NCI-H1092 treated with DMSO at 0.1 percent for 48 hours (cell line): Measurements from ENCODE around the gene FAM227B.
"Not testable (repeated sequence)": the region's sequence is repeated elsewhere in the genome, so short reads cannot be mapped to it uniquely, and the experiment has no call there.

Source experiments
- DNase-seq: peaks from one replicate; lab custom pipeline; 2025; lab: John Stamatoyannopoulos, UW

FAM227B gene, protein sequence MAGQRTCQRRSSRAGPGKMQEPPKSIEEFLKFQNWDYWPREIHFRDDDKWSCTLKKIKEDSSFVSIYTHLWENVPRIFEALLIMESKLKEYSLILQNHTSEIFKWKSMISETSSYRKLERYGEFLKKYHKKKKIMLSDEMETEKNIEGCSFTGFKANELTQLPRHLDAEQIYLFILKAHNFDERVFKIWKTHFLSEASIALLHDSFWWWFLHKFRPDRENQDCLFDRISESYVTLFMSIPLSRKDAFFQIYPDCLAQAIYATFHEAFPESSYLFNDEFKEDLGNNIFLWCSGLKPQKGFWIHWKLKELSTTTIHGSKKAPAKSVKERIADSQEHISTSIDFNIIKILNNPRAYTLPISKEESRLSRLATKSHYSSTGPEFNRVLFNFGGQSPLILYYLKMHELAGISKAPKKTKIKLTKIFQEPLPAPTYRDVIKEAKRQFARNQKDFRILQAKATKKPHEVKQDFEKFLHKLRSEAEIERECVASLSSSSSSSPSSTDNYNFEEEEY

DNA sequence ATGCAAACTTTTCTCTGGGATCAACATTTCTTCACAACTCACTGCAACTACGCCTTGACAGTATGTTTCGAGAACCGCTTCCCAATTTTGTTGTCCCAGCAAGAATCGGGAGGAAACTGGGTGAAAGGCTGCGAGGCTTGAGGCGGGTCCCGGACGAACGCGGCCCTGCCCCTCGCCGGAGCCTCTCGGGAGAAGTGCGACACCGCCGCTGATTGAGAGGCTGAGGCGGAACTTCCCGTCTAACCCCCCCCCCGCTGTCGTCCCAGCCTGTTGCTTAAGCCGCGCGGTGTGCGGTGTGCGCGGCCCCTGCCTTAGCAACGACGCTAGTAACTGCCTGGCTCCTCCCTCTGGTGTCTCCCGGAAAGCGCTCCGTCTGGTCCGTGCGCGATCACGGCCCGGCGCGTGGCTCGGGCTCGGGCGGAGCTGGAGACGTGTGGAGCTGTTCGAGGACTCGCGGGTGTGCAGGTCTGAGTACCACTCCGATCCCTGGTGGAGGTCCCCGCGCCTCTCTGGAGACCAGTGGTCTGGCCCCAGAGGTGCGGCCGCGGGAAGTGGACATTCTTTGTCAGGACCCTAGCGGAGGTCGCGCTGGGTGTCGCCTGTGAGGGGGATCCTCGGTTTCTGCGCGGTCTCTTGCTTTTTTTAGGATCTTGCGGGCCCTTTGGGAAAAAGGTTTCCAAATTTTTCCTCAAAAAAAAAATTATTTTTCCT lies at the start of gene FAM227B, which contains the start of gene DTWD1:
Gene FAM227B (minus strand): TSS at position 161 of the 711 bp plus-strand sequence. CDS start 5,647 bp downstream, outside the sequence.
Gene DTWD1 (plus strand): TSS at position 391 of the 711 bp plus-strand sequence. CDS start 4,120 bp downstream, outside the sequence.
- peak; percentile 93 for DNase-seq

DNA sequence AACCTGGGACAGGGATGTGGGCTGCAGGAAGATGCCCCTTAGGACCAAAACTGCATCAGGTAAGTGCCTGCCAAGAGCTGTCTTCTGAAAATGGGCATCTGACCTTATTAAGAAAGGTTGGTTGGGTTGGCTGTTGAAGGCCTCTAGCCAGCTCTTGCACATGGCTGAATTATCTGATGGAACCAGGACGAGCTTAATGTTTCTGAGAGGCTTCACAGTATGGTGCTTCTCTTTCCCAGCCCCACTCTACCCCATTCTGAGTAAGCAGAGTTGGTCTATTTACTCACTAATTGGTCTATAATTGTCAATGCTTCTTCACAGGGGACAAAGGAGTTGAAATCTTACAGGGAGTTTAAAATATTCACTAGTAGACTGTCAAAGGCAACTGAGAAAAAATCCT lies 48.7 kb upstream of the FAM227B start:
- DNase-seq = no peak

DNA sequence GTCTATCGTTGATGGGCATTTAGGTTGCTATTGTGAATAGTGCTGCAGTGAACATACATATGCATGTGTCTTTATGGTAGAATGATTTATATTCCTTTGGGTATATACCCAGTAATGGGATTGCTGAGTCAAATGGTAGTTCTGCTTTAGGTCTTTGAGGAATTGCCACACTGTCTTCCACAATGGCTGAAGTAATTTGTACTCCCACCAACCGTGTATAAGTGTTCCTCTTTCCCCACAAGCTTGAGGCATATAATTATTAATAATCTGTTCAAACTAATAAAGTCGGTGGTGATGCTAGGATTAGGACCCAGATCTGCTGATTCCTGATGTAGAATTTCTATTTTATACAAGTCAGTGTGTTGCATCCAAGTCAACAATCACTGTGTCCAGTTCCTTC lies 45.9 kb upstream of the FAM227B start:
- DNase-seq = not testable (repeated sequence)

DNA sequence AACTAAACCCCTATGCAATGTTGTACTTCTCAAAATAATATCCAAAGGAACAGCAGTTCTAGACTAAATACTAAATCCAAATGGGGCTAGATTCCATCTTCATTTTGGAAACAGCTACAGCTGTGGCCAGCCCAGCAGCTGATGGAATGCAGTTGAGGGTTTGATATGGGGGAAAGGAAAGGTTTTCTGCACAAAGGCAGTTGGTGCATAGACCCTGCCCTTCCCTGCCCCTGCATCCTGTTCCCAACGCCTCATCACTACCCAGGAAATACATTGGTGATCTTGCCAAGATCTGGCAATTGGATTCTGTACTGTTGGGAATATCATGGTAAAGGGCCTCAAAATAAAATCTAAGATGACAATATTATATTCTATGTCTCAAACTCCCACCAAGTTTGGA lies 44.1 kb upstream of the FAM227B start:
- DNase-seq = no peak

DNA sequence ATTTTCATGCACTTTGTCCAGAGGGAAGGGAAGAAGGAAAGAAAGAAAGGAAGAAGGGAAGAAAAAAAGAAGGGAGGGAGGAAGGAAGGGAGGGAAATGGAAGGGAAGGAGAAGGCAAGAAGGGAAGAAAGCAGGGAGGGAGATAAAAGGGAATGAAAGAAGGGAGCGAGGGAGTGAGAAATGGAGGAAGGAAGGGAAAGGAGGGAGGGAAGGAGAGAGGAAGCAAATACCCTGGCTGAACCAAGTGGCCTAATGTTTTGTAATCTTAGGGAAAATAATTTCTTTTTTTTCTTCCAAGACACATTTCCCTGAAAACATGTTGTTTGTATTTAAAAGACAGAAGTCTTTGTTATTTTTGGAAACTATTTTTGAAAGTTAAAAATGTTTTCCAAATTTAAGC lies 36.1 kb upstream of the FAM227B start:
- no peak for DNase-seq

DNA sequence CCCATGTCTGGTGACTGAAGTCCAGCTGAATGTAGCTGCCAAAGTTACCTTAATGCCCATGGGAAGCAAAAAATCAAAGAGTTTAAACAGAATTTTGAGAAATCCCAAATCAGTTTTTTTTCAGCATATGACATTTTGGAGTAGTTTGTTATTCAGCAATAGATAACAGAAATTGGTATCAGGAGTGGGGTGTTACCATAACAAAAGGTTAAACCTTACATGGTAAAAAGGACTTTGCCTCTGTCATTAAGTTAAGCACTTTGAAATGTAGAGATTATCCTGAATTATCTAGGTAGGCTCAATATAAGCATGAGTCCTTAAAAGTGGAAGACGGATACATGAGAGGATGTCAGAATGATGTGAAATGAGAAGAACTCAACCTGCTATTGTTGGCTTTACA lies 32.3 kb upstream of the FAM227B start:
- no peak for DNase-seq

DNA sequence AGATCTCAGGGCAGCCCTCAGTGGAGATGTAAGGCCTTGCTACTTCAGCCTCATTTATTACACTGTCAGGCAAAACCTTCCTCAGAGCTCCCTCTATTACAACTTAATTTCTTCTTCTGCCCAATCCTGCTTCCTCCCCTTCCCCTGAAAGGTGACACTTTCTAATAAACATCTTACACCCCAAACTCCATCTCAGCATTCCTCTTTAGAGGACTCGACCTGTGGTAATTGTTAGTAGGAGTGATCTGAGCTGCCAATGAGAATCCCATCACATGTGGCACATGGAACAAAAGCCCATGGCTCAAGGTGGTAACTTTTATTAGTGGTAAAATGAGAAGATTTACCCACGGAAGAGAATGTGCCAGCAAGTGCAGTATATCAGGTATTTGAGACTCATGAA lies 30.1 kb upstream of the FAM227B start:
- no peak for DNase-seq

DNA sequence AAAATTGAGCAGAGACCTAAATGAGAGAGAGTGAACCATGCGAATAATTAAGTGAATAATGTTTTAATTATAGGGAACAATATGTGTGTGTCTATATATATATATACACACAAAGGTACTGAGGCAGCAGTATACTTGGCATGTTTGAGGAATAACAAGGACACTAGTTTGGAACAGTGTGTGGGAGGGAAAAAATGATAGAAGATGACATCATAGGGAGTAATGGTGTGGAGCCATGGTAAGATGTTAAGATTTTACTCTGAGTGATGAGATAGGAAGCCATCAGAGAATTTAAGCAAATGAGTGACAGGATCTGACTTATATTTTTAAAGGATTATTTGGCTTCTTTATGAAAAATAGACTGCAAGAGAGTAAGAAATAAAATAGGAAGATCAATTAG lies 29.4 kb upstream of the FAM227B start:
- DNase-seq = no peak

DNA sequence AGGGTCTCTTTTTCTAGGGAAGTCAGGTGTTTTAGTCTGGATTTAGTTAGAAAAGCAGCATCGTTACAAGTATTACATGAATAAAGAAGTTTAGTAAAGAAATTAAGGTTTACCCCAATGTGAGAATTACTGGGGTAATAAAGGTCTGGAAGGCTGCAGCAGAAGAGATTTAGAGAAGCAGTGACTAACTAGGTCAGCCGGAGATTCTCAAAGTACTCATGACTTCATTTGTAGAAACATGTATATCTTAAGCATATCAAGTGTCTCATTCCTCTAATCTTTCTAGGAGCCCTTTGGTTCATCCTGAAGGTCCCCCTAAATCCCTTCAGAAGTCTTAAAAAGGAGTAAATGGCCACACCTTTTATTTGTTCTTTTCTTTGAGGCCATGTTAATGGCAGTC lies 26.3 kb upstream of the FAM227B start:
- no peak for DNase-seq

DNA sequence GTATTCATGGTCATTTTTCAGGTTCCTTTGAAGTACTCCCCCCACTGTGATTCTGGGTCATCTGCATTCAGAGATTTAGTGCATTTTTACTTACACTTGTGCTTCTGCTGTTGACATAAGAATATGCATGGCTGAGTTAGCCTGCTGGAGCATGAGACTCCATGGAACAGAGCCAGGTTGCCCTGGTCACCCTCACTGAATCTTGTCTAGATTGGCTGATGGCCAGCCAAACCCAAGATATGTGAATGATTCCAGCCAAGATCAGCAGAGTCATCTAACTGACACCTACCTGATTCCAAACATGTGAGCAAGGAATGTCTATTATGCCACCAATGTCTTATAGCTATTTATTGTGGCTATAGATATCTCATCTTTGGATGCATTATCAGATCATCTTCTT lies 25.3 kb upstream of the FAM227B start:
- DNase-seq = peak; percentile 85

DNA sequence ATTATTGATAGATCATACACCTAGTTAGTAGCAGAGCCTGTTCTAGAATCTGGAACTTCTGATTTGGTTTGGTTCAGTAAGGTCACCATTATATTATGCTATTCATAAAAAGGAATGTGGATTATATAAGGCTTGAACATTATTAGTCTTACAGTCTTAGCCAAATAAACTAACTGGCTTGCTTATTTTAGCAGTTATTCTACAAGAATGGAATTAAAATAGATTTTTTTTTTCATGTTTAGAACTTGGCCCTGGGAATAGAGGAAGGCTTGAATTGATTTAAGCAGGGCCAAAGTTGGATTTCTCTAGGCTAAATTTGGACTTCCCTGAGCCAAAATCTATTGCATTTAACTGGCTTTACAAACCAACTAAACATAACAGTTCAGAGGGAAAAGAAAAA lies 24.7 kb upstream of the FAM227B start:
- no peak for DNase-seq

DNA sequence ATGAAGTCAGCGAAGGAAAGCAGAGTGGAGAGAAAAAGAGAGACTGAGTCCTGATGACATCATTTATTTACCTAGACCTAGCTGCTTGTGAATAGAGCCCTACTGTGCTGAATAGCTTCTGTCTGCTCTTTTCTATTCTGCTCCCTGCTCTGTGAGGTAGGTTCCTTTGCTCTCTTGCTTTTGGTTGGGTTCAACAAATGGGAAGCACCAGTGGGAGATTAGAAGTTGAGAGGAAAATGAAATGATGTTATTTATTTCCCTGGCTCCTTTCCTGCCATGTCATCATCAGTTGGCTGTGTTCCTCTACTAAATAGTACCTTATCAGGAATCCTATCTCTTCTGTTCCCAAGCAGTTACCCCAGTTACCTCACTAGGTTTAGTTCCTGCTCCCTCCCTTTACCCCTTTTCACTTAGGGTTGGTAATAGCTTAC lies 23.8 kb upstream of the FAM227B start:
- DNase-seq = peak; percentile 14

DNA sequence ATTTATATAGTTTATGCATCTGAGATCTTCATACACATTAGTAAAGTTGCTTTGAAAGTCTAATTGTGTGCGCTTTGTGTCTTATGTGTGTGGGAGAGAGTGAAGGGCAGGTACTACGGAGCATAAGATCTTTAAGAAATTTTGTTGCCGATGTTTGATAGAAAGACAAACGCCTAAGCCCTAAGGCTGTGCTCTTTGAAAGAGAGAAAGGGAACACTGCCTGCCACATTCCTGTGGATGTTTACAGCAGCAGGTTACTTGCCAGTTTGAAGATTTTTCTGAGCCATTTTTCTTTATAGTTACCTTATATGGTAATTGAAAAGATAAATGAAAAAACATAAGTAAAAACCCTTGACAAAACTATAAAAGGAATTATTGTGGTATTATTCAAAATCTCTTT lies 17.2 kb upstream of the FAM227B start:
- no peak for DNase-seq

DNA sequence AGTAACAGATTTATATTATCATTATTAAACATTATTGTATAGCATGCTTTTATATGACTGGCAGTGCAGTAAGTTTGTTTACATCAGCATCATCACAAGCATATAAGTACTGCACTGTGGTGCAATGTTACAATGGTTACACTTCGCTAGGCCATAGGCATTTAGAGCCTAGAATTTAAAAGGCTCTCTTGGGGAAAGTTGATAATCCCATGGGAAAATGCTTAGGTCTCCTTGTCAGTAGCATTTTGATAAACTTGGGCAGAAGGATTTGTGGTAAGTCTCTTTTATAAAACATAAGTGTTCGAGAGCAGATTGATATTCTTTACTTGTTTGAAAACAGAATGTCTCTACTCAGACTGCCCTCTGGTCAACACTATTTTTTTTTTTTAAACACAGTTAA lies 7.8 kb upstream of the FAM227B start:
- no peak for DNase-seq

DNA sequence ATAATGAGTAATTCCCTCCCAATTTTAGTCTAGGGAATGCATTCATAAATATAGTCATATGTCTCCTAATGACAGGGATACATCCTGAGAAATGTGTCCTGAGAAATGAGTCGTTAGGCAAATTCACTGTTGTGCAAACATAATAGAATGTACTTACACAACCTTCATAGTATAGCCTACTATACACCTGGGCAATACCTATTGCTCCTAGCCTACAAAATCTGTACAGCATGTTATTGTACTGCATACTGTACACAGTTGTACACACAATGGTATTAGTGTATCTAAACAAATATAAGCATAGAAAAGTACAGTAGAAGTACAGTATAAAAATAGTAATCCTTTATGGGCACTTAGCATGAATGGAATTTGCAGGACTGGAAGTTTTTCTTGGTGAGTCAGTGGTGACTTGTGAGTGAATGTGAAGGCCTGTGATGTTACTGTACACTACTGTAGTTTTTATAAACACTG lies 6.8 kb upstream of the FAM227B start:
- DNase-seq = no peak

DNA sequence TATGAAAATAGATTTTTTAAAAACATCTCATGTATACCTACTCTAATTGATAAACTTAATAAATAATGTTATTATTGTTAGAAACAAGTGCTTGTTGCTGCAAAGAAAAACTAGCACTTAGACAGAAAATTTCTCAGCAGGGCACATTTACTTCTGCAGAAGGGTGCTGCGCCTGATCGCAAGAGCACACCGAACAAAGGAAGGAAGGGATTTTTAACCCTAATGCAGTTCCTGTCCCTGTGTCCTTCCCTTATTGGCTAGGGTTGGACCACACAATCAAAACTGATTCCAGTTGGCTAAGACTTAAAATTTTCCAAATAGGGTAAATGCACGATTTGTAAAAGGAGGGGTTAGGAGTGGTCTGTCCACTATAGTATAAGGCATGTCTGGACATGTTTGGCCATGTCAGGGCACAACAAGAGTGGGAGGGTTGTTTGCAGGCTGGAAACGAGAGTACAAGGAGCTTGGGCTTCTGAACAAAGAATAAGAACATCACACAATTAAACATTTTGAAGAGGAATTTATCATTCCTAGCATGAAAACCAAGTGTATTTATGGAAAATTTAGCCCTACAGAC lies 4.9 kb upstream of the FAM227B start:
- no peak for DNase-seq

DNA sequence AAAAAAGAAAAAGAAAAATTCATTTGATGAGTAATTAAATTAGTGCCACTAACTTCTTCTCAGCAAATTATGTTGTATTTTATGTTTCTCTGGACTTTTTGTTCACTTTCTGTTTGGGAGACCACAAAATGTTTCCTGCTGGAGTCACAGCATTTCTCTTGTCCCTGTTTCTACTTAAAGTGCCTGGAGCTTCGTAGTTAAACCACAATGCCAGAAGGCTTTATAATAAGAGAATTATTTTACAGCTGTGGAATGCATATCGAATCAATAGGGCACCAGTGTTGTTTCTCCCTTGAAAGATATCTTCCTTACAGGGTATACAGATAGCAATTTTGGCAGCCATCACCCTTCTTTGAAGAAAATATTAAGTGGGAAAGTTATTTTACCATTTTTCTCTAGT lies 3.4 kb upstream of the FAM227B start:
- DNase-seq = no peak

DNA sequence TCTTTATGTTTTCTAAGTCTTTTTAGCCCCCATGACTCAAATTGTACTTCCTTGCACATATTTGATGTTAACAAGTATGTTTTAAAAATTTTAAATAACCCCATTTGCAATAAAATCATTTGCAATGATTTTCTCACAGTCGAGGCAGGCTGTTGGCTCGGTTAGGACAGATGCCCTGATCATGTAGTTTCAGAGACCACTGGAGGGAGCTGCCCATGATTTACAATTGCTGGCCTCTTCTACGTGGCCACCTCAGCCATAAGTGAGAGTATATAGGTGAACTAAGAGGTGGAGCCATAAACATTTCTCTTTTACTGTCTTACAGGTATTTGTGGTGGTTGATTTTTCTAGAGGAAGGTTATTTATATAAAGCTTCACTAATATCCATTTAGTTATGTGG lies 1.9 kb upstream of the FAM227B start:
- no peak for DNase-seq

DNA sequence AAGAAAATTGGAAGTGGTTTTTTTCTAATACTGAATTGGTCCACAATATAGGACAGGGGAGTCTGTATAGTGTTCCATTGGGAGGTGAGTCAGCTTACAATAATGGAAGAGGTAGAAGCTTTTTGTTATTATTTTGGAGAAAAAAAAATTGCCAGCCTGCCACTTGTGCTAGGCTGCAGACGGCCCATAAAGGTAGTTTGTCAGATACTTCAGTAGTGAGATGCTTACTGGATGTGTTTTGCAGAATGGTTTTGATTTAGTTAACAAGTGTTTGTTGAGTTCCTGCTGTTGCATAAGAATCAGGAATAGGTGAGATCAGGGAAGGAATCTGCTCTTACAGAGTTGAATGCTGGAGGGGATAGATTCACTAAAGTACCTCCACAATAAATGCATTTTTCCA lies 1.3 kb upstream of the FAM227B start:
- no peak for DNase-seq

DNA sequence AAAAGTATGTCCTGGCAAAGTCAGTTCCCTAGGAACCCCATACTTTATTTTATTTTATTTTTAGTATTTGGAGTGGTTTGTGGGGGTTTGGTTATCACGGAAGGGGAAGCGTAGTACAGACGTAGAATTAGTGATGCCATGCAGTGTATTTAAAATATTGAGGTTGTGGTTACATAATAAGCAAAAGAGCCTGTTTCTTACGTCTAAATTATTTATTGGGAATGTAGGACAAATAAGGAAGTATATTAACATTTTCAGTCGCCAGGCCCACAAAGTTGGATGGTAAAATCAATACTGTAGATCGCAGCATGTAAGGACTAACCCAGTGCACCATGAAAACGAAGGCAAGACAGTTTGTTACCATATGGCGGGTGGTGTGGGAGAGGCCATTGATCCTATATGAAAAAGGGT lies 788 bp upstream of the FAM227B start:
- DNase-seq = peak; percentile 34

DNA sequence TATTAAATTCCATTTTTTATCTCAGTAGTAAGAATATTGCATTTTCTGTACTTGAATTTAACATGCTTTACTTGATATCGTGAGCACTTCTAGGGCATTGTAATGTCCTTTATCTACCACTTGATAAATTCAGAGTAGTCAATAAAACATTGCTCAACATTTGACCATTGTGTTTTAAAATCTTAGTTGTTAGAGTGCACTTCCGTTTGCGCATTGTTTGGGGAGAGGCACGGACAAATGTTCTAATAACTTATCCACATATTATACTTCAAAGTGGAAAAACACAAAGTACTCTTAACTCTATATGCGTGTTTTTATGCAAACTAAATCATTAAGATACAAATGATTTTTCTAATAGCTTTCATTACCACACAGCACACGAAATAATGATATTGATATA lies 419 bp downstream of the FAM227B start:
- DNase-seq = no peak

DNA sequence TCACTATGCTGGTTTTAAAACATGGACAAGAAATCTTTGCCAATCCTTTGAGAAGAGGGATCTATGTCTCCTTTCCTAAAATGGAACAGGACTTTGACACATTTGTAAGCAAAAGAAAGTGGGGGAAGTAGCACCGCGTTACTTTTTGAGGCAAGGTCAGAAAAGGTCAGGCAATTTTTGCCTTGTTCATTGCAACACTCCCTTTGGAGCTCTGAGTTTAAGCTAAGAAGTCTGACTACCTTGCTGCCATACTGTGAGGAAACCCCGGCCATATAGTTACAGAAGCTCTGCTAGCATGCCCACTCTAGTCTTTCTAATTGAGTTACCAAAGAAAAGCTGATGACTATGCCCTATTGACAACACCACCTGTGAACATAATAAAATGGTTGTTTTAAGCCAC lies 1.4 kb downstream of the FAM227B start:
- no peak for DNase-seq

DNA sequence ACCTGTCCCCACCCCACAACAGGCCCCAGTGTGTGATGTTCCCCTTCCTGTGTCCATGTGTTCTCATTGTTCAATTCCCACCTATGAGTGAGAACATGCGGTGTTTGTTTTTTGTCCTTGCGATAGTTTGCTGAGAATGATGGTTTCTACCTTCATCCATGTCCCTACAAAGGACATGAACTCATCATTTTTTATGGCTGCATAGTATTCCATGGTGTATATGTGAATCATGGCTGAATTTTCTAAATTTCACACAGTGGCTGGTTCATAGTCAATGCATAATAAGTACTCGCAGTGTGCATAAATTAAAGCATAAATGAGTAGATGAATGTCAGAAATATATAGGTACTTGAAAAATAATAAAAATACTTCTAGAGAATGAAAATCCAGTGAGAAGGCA lies 8.4 kb downstream of the FAM227B start:
- not testable (repeated sequence) for DNase-seq
